ENCODE data around the gene SLC24A3.
A peak's percentile ranks its signal among the peaks of the same experiment; 100 is the strongest.

The SLC24A3 gene

DNA sequence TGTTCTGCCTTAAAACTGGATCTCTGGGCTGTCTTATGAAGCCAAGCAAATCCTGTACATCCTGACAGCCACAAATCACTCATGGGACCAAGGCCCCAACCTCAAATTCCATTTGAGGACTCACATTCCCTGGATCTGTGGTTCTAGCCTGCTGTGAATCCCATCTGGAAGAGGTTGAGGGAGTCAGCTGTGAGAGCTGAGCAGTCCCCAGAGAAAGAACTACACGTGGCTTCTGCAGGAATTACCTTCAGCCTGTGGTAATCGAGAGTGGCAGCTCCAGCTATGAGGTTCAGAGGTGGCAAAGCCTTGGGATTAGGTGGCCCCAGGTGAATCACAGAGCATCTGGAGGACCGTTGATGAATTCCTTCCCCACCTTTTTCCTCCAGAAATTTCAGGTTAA, 245.2 kb downstream of the SLC24A3 start:
- Mint-ChIP-seq H3K4me1 (peaks cover 72% of the 10 kb centered on the region), H3K27me3 (ENCODE audit: low read depth) (no peaks in the 10 kb centered on the region), H3K4me3 (no peak overlapping the region), H3K36me3 (ENCODE audit: low read depth) (peaks cover 3% of the 10 kb centered on the region), H3K27ac (peak overlapping the region; percentile 63 to 73 (median 65)), H3K9me3 (no peaks in the 10 kb centered on the region)
- TF ChIP-seq CTCF (IDR thresholded peaks at IDR 0.05; ENCODE audit: unreplicated experiment in 3 of 3), result no peak

- no peaks in the 10 kb centered on the region for H3K9me3 Mint-ChIP-seq
- no peak for TF ChIP-seq CTCF (IDR thresholded peaks at IDR 0.05; ENCODE audit: unreplicated experiment in 3 of 3)
- peaks cover 3% of the 10 kb centered on the region for H3K36me3 Mint-ChIP-seq (ENCODE audit: low read depth)
- H3K27me3 Mint-ChIP-seq (ENCODE audit: low read depth), result no peaks in the 10 kb centered on the region
- no peak overlapping the region for H3K4me3 Mint-ChIP-seq
- peaks cover 63% of the 10 kb centered on the region for H3K4me1 Mint-ChIP-seq
- H3K27ac Mint-ChIP-seq, result peak overlapping the region in 2 of 3 experiments; percentile 11 to 77
Observed at GRCh38 chr20:19460386-19460785, 247.9 kb downstream of the SLC24A3 start.

GRCh38 chr20:19462491-19462890, 250.0 kb downstream of the SLC24A3 start:
- no peak overlapping the region for H3K4me3 Mint-ChIP-seq

GRCh38 chr20:19463597-19463996, 251.2 kb downstream of the SLC24A3 start:
- no peak for TF ChIP-seq CTCF (IDR thresholded peaks at IDR 0.05; ENCODE audit: unreplicated experiment in 3 of 3)
- Mint-ChIP-seq H3K27ac (peak overlapping the region in 1 of 3 experiments; percentile 42), H3K27me3 (ENCODE audit: low read depth) (no peaks in the 10 kb centered on the region), H3K4me1 (peaks cover 48% of the 10 kb centered on the region), H3K36me3 (ENCODE audit: low read depth) (no peaks in the 10 kb centered on the region), H3K4me3 (no peak overlapping the region), H3K9me3 (no peaks in the 10 kb centered on the region)

More at GRCh38 chr20:19462491-19462890, 250.0 kb downstream of the SLC24A3 start:
- Mint-ChIP-seq H3K27ac (no peak overlapping the region), H3K4me1 (peaks cover 59% of the 10 kb centered on the region), H3K36me3 (ENCODE audit: low read depth) (no peaks in the 10 kb centered on the region), H3K27me3 (ENCODE audit: low read depth) (no peaks in the 10 kb centered on the region), H3K9me3 (no peaks in the 10 kb centered on the region)
- no peak for TF ChIP-seq CTCF (IDR thresholded peaks at IDR 0.05; ENCODE audit: unreplicated experiment in 3 of 3)

DNA sequence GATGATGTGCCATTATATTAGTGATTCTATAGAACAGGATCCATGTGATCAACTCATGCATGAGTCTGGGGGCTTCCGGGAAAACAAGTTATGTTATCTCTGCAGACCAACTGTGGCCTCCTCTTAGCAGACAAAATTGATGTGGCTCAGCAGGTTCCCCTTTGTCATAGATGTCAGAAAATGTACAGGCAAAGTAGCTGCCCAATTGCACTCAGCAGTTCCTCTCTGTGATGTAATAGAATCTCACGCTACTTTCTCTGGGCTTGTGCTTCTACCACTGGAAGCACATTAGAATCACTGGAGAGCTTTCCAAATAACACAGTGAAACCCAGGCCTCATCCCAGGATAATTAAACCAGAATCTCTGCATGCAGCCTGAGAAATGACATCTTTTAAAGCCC, 253.1 kb downstream of the SLC24A3 start:
- Mint-ChIP-seq H3K27me3 (ENCODE audit: low read depth) (no peaks in the 10 kb centered on the region), H3K36me3 (ENCODE audit: low read depth) (no peaks in the 10 kb centered on the region), H3K9me3 (no peaks in the 10 kb centered on the region), H3K27ac (peak overlapping the region in 2 of 3 experiments; percentile 50 to 83), H3K4me3 (no peak overlapping the region), H3K4me1 (peaks cover 33% of the 10 kb centered on the region)
- TF ChIP-seq CTCF (IDR thresholded peaks at IDR 0.05; ENCODE audit: unreplicated experiment in 3 of 3), result no peak

GRCh38 chr20:19466206-19466928, 253.9 kb downstream of the SLC24A3 start:
- Mint-ChIP-seq H3K27me3 (ENCODE audit: low read depth) (peaks cover 8% of the 10 kb centered on the region), H3K9me3 (no peaks in the 10 kb centered on the region), H3K27ac (peak overlapping the region in 2 of 3 experiments; percentile 39 to 83), H3K4me3 (no peak overlapping the region), H3K36me3 (ENCODE audit: low read depth) (no peaks in the 10 kb centered on the region), H3K4me1 (peaks cover 31% of the 10 kb centered on the region)
- no peak for TF ChIP-seq CTCF (IDR thresholded peaks at IDR 0.05; ENCODE audit: unreplicated experiment in 3 of 3)

All from nephron (organoid).